Umbilical cord (tissue), 2 donors: ENCODE measurements around the gene VSX1. TPM values are rescaled to one million over a fixed set of nuclear protein-coding genes. Genes with fewer than 3 reads are reported as not detected.

ENCODE experiments used
- DNase-seq: peaks from one replicate; pipeline ENCODE4 v3.0.0-alpha.2; 2015; ENCODE audit warnings: low spot score
- total RNA-seq: library from RNA; depleted of rRNA; stranded (reverse); fragments of >200 nt; gene quantifications from one replicate; pipeline ENCODE4 v1.2.3, GENCODE V29; 2014; ENCODE audit warnings: low replicate concordance; ENCODE audit not compliant: insufficient read depth

Gene VSX1
- total RNA-seq, 1 donor from 2014 or later, result 0.24 TPM

DNA sequence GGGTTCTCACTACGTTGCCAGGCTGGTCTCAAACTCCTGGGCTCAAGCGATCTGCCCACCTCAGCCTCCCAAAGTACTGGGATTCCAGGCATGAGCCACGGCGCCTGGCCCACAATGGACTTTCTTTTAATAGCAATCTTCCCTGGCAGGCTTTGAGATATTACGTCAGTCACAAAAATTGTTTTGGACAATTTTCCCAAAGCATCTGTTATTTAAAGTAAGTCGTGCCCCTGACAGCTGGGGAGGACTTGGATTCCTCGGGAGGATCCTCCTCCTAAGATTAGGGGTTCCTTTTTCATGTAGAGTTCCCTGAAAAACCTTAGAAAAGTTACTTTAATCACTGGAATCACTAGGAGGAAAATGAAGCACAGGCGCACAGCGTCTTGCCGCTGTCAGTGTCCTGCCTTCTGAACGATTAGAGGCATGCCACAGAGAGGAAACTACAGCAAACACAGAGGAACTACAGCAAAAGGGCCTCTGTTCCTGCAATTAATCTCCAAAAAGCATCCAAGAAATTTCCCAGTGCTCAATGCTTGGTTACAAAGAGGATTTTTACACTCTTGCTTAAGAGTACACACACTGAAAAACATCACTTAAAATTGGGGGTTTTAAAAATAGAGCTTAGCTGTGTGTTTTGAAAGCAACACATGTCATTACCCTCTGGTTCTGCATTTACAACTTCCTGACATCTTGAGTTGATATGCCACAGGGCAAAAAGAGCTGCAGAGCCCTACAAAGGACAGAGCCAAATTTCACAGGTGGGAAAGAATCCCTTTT, 28.5 kb downstream of the VSX1 start:
- DNase-seq, result peak; percentile 93

DNA sequence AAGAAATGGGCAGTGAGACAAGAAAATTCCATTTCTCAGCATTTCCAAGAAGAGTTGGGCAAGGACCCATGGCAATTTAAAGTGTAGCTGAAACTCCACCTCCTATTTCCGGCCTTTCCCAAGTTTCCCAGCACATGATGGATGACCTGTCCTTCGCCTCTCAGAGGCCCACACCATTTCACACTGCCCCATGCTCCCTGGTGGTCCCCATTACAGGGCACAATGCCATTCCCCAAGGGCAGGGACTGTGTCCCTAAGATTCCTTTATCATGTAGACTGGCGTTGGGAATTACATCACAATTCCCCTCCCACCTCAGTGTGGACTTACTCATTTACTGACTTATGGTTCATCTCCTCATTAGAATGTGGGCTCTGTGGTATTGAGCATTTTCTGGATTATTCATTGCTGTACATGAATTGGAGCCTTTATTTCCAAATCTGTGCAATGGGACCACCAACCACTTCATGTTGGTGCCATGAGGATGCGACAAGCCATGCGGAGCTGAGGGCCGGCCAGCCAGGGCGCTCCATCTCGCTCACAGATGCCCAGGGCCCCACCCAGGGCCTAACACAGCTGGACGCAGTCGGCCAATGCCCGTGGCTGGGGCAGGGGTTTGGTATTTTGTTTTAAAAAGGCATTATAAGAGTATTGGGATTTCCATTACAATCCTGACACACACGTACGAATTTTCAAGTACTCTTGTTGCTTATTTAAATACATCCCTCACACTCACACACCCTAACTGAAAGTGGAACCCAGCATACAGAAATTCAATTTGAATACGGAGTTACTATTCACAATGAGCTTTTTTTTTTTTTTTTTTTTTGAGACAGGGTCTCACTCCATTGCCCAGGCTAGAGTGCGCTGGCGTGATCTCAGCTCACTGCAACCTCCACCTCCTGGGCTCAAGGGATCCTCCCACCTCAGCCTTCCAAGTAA, 29.4 kb downstream of the VSX1 start:
- DNase-seq, result no peak

DNA sequence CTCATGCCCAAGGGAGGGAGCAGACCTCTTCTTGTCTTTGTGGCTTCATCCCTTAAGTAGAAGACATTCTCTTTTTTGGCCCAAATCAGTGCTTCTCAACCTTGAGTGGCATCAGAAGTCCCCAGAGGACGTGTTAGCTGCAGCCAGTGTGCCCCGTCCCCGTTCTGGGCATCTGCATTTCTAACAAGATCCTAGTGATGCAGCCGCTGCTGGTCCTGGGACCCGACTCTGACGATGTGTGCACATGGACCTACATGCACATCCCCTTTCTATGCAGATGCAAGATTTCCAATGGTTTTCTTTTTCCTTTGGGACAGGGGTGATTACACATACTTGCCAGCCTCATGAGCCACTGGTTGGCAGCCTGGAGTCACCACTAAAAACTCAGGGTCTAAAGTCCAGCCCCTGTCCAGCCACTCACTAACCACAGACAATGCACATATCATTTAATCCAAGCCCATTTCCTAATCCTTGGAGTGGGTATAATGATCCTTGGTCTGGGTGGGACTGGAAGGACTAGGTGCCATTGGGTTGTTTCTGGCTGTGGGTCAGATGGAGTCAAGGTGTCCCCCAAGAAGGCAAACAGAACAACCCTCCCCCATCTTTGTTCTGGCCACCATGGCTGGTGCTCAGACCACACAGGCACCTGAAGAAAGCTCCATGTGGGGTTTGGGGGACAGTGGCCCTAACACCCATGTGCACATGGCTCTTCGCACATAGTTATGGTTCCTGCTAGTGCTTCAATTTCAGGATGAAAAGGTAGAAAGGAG, 30.4 kb downstream of the VSX1 start:
- DNase-seq, result no peak

DNA sequence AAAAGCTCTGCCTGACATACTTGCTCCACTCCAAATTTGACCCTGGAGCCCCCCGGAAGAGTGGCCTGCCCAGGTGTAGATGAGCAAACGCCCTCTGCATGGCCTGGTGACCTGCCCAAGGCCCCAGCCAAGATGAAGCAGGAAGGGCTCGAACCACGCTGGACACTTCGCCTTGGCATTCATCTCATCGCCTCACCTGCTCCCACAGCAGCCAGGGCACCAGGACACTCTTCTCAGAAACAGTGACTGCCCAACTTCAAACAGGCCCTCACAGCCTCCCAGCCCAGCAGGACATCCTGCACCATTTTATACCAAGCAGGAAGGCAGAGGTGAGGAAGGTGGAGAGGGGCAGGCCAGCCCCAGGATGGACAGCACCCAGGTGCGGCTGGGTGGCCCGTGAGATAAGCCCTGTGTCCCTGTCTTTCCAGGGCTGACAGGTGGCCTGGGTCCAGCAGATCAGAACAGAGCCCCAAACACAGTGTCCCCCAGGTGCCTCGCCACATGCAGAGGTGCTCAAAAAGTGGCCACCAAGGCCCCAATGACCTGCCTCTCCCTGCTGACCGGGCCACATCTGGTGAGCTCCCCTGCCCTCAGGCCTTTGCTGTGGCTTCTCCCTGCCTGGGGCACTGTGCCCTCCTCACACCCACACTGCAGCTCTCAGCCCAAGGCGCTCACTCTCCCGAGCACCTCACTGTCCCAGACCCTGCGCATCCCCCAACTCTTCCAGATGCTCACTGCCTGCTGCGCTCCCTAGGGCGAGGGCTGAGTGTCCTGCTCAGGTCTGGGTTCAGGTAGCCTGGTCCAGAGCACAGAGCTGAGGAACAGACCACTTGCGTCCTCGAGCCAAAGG, 31.2 kb downstream of the VSX1 start:
- DNase-seq, result no peak

DNA sequence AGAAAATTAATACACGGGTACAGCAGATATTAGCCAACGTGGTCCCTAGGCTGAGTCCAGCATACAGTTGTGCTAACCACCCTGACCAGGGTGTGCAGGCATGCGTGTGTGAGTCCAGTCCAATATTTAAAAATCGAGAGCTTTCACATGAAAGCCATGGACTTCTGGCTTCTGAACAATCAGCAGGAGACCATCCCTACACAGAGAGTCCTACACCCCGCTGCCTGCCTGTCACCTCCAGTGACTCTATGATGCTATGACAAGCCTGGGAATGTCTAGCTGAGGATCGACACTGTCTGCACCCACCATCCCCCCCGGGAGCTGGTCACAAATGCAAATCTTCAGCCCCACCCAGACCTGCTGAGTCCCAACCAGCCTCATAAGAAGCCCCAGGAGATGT, 31.9 kb downstream of the VSX1 start:
- DNase-seq, result no peak

DNA sequence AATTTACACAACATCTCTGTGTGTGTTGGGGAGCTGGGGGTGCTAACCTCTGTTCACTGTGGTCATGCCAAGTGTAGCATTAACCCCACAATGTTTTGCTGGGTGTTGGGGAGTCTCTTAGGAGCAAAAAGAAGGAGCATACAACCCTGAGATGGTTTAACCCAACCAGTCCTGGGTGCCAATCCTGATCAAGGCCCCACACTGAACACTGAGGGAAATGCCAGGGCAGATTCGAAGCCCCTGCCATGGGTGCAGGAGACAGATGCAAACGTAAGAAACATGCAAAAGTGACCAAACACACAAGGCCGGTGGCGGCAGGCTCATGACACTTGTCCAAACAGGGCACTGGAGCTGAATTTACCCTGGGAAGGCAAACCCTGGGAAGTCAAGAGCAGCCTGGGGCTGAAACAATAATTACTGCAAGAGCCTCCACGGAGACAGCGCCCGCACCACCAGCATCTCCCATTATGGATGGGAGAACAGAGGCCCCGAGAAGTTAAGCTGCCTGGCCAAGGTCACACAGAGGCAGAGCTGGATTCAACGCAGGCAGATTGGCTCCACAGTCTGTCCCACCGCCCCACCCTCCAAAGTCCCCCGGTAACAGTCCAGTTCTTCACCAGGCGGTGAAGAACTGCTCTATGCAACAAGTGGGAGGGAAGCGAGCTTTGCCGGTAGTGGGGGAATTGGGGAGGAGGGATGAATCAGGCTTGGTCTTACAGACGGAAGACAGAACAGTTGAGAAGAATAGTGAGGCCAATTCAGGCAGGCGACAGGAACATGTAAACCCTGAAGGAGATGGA, 32.5 kb downstream of the VSX1 start:
- DNase-seq, result no peak

DNA sequence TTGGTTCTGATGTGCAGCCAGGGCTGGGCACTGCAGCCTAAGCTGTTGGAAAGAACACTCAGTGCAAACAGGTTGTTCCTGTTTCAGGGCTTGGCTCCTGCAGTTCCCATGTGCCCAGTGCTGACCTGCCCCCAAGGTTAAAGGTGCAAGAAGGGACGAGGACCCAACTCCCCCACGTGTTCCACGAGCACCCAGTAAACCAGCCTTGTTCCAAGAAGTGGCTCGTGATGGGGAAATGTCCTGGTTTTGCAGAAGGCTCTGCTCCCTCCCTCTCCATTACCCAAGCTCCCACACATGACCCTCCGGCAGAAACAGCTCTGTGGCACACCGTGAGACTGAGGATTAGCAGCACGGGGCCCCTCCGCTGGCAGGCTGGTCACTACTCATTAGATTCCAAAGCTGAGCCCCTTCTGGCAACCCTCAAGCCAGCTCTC, 33.4 kb downstream of the VSX1 start:
- DNase-seq, result no peak

DNA sequence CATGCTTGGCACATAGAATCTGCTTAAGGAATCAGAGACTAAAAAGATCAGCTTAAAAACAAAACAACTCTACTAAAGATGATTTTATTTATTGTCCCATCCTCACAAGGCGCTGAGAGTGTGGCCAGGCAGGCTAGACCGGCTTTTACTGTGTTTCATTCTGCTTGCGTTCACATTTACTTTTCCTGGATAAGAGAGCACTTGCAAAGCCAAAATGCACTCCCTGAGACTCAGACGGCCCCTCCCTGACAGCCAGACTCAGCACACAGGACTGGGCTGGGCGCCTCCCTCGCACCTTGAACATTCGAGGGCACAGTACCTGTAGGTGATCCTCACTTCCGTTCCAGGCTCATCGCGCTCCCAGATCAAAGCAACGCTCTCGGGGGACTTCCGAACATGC, 34.2 kb downstream of the VSX1 start:
- DNase-seq, result no peak

DNA sequence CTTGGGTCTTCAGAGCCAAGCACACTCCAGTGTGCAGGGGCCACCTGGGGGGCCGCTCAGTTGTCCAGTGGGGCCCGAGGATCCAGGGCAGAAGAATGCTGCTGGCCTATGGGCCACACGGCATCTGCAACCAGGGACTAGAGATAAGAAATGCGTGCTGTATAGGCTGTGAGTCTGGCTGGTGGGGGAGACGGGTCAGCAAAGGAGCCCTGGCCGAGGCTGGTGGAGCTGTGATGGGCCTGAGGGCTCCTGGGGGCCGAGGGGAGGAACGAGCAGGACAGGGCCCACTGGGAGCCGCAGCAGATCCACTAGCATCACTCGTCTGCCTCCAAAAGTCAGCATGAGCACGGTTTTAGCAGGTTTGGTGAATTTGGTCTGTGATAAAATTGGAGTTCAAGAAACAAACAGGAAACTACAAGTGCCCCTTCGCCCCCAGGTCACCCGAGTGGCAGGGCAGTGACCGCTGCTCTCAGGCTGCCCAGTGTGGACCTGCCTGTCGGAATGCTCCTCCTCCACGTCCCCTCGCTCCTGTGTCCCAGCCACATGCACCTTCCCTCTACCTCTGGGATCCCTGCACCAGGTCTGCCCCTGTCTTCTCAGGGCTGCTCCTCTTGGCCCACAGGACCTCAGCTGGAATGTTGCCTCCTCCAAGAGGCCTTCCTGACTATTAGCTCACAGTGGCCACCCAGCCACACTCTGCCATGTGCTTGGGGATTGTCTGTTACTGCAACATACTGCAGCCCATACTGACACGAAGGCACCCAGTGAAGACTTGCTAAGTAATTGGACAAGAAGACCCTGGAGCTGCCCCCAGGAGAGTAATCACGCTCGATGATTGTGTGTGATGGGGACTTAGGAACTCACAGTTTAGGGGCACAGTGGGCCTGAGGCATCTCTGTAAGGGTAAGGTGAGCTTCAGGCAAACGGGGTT, 34.9 kb downstream of the VSX1 start:
- DNase-seq, result no peak

DNA sequence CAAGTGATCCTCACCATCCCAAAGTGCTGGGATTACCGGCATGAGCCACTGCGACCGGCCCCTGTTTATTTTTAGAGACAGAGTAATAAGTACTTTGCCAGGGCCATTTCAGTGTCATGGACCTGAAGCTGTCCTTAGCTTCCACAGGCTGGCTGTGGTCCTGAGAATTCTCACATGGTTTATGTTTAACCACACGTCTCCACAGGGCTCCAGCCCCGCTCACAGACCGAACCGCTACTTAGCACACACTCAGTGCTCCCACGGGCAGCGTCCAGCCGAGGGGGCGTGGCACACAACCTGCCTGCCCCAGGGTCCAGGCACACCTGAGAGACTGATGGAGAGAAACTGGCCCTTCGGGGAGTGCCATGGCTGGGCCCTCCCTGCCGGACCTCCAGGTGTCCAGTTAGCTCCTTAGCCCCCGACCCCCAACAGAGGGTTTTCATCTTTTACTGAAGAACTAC, 35.7 kb downstream of the VSX1 start:
- DNase-seq, result no peak

DNA sequence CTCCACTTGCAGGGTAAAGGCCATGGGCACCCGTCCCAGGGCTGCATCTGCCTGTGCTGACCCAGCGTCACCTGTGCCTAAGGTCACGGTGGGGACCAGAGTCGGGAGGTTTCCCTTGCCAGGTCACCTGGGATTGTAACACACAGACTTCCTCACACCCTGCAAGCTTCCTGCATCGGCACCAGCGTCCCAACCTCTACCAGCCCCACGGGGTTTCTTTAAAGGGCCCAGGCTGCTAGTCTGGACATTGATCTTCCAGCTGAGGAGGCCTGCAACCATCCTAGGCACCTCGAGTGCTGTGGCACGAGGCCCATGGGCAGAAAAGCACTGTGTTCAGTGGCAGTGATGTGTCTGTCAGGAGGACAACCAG, 36.6 kb downstream of the VSX1 start:
- DNase-seq, result no peak

DNA sequence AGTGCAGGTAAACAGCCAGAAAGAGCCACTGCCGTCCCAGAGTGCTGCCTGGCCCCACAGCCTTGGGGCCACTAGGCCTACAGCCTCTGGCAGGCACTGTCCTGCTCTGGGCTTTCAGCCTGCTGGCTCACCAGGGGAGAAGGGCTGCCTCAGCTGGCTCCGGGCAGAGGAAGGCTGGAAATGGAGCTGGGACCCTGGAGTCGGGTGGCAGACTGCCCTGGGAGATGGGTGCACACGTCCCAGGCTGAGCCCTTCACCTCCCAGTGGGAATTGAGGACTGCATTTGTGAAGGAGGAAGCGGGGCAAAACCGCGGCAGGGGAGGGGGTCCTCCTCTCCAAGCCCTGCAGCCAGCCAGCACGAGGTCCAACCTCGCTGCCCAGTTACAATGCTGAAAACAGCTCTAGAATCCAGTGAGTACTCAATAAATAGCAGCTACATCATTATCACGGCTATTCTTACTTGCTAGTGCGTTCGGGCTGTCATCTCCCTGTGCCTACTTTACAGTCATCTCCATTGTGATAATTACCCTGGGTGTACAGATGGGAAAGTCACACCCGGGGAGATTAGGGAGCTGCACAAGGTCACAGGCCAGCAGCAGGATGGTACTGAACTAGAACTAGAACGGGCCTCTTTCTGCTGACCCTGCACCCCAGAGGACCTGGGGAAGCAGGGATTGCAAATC, 37.1 kb downstream of the VSX1 start:
- DNase-seq, result no peak

DNA sequence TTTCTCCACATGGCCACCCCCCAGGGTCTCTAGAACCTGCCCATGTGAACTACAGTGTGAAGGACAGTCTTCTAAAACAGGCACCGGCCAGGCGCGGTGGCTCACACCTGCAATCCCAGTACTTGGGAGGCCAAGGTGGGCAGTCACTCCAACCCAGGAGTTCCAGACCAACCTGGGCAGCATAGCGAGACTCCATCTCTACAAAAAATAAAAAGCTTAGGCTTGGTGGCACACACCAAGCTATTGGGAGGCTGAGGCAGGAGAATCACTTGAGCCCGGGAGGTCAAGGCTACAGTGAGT, 37.7 kb downstream of the VSX1 start:
- no peak for DNase-seq

DNA sequence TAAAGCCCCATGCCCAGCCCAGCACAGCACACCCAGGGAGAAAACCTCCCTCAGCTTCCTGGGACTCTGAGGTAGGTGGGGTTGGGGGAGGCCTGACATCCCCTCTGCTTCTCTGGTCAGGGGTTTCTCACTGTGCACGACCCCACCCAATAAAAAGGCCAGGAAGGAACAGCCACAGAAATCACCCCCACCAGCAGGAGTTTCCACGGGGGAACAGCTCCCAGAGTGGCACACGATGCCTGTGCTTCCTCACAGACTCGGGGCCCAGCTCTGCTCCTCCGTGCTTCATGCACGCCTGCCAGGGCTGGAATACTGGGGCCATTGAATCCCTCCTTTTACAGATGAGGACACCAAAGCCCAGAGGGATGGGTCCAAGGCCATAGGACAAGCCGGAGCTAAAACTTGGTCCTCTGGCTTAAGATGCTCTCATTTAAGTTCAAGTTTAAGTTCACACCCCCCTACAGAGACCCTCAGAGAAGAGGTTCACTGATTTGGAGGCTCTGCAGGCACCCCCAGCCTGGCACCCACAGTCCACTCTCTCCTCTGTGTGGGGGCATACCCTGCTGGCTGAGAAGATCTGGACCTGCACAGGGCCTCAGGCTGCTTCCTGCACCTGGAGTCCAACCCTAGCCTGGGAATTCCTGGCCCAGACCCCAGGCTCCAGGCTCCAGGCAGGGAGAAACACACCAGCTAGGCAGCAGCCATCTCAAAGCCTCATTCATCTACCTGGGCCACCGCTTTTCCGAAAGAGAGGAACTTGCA, 38.3 kb downstream of the VSX1 start:
- DNase-seq, result no peak

DNA sequence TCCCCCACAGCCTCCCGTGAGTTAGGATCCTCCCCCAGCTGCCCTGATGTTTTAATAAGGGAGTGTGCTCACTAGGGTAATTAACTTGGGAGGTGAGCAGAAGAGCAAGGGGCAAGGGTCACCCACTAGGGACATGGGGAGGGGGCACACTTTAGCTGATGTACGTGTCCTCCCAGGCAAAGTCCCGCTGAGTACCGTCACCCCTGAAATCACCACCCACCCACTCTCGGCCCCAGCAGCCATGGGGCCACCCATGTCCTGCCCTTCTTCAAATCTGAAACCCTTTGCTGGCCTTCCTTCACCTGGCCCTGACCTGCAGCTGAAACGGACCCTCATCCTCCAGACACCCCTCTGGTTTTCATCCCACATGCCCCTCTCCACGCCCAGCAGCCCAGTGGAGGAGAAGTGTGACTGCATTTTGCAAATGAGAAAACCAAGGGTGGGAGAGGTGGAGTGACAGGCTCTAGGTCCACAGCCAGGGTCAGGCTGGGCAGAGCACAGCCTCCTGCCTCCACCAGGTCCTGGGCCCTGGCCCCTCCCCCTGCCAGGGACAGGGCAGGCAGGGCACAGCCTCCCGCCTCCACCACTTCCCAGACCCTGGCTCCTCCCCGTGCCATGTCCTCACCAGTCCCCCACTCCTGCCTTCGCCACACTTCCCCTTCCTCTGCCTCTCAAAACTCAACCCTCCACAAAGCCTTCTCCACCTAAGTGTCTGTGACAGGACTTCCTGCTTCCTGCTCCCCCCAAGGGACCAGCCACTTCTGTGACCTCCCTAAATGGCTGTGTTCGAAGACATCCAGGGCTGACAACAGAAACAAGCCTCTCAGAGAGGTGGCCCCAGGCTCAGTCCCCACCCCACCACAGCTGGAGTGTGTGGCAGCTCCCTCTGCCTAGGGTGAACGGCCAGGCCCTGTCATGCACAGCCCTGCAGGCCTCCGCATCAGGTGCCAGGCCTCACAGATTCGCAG, 39.1 kb downstream of the VSX1 start:
- DNase-seq, result no peak

DNA sequence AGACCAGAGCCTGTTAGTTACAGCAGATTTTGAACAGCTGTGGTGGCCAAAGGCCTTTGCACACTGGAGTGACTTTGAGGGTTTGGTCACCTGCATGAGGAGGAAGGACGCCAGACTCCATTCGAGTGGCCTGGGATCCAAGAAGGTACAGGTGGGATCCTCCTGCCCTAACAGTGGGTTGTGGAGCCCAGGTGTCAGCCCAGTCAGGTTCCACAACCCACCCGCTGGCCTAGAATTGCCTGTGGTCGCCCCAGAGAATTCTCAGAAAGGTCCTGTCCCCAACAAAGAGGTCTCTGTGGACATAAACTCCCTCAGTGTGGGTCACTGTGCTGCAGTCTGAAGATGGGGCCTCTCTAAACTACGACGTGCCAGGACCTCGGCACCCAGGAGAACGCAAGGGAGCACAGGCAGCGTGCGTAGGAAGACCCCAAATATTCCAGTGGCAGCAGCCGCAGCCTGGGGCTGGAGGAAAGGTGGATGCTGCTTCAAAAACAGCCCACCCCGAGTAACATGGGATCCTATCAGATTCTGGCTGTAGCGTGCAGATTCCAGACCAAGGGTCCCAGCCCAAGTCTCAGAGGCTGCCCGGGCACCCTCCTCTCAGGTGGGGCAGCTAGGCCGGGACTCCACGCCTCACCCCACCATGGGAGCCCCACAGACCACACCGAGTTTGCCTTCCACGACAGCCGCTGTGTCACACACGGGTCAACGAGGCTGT, 40.0 kb downstream of the VSX1 start:
- no peak for DNase-seq
